ENCODE results near the gene CCNF.

Gene CCNF

GRCh38 chr16:2449118-2449517 lies 19.9 kb downstream of the CCNF start:
- TF ChIP-seq SPI1 (IDR thresholded peaks at IDR 0.05; ENCODE audit: borderline replicate concordance, low read depth) (no peak), GABPA (IDR thresholded peaks at IDR 0.05; ENCODE audit: low read depth) (no peak)
- TF ChIP-seq, protein P1, sequence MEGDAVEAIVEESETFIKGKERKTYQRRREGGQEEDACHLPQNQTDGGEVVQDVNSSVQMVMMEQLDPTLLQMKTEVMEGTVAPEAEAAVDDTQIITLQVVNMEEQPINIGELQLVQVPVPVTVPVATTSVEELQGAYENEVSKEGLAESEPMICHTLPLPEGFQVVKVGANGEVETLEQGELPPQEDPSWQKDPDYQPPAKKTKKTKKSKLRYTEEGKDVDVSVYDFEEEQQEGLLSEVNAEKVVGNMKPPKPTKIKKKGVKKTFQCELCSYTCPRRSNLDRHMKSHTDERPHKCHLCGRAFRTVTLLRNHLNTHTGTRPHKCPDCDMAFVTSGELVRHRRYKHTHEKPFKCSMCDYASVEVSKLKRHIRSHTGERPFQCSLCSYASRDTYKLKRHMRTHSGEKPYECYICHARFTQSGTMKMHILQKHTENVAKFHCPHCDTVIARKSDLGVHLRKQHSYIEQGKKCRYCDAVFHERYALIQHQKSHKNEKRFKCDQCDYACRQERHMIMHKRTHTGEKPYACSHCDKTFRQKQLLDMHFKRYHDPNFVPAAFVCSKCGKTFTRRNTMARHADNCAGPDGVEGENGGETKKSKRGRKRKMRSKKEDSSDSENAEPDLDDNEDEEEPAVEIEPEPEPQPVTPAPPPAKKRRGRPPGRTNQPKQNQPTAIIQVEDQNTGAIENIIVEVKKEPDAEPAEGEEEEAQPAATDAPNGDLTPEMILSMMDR (IDR thresholded peaks at IDR 0.05; ENCODE audit: insufficient read depth, low read length), result no peak
- no peak overlapping the region for H3K27ac ChIP-seq (replicated peaks)
- no peak overlapping the region for H3K4me3 ChIP-seq (replicated peaks; ENCODE audit: insufficient read depth, low read length)
- no peaks in the 10 kb centered on the region for H3K27me3 ChIP-seq (ENCODE audit: insufficient read depth, poor library complexity, severe bottlenecking)
- no peak for DNase-seq (ENCODE audit: low read depth in 1 of 2, low spot score in 1 of 2)

GRCh38 chr16:2450535-2450934 lies 21.3 kb downstream of the CCNF start:
- DNase-seq (ENCODE audit: low read depth in 1 of 2, low spot score in 1 of 2), result no peak
- H3K27ac ChIP-seq (replicated peaks), result no peak overlapping the region
- TF ChIP-seq, protein P2, sequence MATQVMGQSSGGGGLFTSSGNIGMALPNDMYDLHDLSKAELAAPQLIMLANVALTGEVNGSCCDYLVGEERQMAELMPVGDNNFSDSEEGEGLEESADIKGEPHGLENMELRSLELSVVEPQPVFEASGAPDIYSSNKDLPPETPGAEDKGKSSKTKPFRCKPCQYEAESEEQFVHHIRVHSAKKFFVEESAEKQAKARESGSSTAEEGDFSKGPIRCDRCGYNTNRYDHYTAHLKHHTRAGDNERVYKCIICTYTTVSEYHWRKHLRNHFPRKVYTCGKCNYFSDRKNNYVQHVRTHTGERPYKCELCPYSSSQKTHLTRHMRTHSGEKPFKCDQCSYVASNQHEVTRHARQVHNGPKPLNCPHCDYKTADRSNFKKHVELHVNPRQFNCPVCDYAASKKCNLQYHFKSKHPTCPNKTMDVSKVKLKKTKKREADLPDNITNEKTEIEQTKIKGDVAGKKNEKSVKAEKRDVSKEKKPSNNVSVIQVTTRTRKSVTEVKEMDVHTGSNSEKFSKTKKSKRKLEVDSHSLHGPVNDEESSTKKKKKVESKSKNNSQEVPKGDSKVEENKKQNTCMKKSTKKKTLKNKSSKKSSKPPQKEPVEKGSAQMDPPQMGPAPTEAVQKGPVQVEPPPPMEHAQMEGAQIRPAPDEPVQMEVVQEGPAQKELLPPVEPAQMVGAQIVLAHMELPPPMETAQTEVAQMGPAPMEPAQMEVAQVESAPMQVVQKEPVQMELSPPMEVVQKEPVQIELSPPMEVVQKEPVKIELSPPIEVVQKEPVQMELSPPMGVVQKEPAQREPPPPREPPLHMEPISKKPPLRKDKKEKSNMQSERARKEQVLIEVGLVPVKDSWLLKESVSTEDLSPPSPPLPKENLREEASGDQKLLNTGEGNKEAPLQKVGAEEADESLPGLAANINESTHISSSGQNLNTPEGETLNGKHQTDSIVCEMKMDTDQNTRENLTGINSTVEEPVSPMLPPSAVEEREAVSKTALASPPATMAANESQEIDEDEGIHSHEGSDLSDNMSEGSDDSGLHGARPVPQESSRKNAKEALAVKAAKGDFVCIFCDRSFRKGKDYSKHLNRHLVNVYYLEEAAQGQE (IDR thresholded peaks at IDR 0.05; ENCODE audit: insufficient replicate concordance, low read depth), result no peak
- TF ChIP-seq SPI1 (IDR thresholded peaks at IDR 0.05; ENCODE audit: borderline replicate concordance, low read depth) (no peak), POLR2AphosphoS5 (IDR thresholded peaks at IDR 0.05; ENCODE audit: low read depth) (no peak), GABPA (IDR thresholded peaks at IDR 0.05; ENCODE audit: low read depth) (no peak)
- TF ChIP-seq, protein P1 (IDR thresholded peaks at IDR 0.05; ENCODE audit: insufficient read depth, low read length), result no peak
- no peaks in the 10 kb centered on the region for H3K27me3 ChIP-seq (ENCODE audit: insufficient read depth, poor library complexity, severe bottlenecking)
- no peak overlapping the region for H3K4me3 ChIP-seq (replicated peaks; ENCODE audit: insufficient read depth, low read length)

DNA sequence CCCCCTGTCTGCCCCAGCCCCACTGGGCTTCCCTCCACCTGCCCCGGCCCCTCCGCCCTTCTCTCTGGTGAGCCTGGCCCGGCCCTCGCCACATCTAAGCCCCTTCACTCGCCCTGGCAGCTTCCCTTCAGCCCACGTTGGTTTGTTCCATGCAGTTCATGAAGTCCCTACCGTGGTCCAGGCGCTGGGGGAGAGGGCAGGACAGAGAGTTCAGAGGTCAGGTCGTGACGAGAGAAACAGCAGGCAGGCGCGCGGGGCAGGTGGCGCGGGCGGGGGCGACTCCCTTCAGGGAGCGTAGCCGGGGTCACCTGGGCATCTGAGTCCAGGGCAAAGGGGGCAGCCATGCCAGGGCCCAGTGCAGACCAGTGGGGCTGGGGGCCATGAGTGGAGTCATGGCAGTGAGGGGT lies 21.7 kb downstream of the CCNF start:
- H3K4me3 ChIP-seq (replicated peaks; ENCODE audit: insufficient read depth, low read length), result no peak overlapping the region
- H3K27me3 ChIP-seq (ENCODE audit: insufficient read depth, poor library complexity, severe bottlenecking), result no peaks in the 10 kb centered on the region
- TF ChIP-seq GABPA (IDR thresholded peaks at IDR 0.05; ENCODE audit: low read depth) (no peak), SPI1 (IDR thresholded peaks at IDR 0.05; ENCODE audit: borderline replicate concordance, low read depth) (no peak), POLR2AphosphoS5 (IDR thresholded peaks at IDR 0.05; ENCODE audit: low read depth) (no peak)
- TF ChIP-seq, protein P1 (IDR thresholded peaks at IDR 0.05; ENCODE audit: insufficient read depth, low read length), result no peak
- TF ChIP-seq, protein P2 (IDR thresholded peaks at IDR 0.05; ENCODE audit: insufficient replicate concordance, low read depth), result no peak
- no peak for DNase-seq (ENCODE audit: low read depth in 1 of 2, low spot score in 1 of 2)
- H3K27ac ChIP-seq (replicated peaks), result no peak overlapping the region

DNA sequence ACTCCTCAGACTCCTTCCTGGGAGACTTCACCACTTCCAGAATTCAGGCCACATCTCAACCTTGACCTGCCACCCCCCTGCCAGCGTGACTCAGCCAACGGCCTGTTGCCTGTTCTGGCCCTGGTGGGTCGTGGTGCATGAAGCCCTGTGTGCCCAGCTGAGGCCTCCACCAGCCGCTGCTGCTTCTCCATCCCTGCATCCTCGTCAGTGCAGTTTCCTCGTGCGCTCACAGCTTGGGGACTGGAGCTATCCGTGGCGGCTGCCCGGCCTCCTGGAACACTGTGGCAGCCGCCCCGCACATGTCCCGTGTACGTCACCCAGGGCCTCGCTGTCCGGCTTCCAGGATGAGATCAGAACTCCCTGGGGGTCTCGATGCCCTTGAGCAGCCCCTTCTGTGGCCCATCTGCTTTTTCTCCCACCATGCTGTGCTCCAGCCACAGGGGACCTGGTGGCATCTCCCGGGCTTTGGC lies 22.6 kb downstream of the CCNF start:
- Histone ChIP-seq H3K27me3 (ENCODE audit: insufficient read depth, poor library complexity, severe bottlenecking) (no peaks in the 10 kb centered on the region), H3K4me3 (replicated peaks; ENCODE audit: insufficient read depth, low read length) (no peak overlapping the region), H3K27ac (replicated peaks) (no peak overlapping the region)
- DNase-seq (ENCODE audit: low read depth in 1 of 2, low spot score in 1 of 2), result no peak
- no peak for TF ChIP-seq POLR2AphosphoS5 (IDR thresholded peaks at IDR 0.05; ENCODE audit: low read depth)
